ENCODE data around the gene GLS.

DNA sequence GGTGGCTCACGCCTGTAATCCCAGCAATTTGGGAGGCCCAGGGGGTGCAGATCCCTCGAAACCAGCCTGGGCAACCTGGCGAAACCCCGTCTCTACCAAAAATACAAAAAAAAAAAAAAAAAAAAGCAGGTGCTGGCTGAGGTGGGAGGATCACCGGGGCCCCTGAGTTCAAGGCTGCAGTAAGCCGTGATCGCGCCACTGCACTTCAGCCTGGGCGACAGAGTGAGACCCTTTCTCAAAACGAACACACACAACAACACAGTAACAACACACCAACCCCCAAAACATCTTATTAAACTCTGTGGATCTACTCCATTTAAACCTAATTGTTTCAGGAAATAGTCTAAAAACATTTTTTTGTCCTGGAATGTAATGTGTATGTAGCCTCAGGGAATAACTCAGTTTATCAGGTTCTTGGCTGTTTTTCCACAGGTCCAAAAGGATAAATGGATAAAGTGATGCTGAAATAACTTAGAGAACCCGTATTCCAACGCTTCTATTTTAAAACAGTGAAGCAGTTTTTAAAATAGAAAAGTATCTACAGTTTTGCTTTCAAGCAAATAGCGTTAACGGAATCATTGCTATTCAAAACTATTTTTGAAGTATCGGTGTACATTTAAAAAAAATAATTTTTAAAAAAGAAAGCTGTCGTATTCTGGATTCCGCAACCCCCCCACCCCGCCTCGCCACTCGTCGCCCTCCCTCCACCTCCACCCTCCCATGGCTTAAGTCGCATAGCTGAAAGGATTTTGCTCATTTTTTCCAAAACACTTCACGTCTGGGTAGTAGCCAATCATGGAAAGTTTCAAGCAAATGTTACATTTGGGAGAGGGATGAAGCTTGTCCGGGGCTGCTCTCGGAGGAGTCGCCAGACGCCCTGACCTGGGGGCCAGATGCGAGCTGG lies 895 bp upstream of the GLS start:
- TF ChIP-seq, protein P1, sequence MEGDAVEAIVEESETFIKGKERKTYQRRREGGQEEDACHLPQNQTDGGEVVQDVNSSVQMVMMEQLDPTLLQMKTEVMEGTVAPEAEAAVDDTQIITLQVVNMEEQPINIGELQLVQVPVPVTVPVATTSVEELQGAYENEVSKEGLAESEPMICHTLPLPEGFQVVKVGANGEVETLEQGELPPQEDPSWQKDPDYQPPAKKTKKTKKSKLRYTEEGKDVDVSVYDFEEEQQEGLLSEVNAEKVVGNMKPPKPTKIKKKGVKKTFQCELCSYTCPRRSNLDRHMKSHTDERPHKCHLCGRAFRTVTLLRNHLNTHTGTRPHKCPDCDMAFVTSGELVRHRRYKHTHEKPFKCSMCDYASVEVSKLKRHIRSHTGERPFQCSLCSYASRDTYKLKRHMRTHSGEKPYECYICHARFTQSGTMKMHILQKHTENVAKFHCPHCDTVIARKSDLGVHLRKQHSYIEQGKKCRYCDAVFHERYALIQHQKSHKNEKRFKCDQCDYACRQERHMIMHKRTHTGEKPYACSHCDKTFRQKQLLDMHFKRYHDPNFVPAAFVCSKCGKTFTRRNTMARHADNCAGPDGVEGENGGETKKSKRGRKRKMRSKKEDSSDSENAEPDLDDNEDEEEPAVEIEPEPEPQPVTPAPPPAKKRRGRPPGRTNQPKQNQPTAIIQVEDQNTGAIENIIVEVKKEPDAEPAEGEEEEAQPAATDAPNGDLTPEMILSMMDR (conservative IDR thresholded peaks at IDR 0.05 in 1 of 2, IDR thresholded peaks at IDR 0.05 in 1 of 2; ENCODE audit: low read depth in 1 of 2, low read length in 2 of 2): no peak
- no peak for TF ChIP-seq EZH2 (IDR thresholded peaks at IDR 0.05; ENCODE audit: low read length, missing control alignments)
